ENCODE measurements around the gene CBX1.
A peak's percentile ranks its signal among the peaks of the same experiment; 100 is the strongest.

CBX1 gene

GRCh38 chr17:48129981-48130380 is 28.7 kb upstream of the CBX1 start:
- H3K4me3 ChIP-seq (ENCODE audit: low read length): no peak overlapping the region
- no peak for TF ChIP-seq CTCF (conservative IDR thresholded peaks at IDR 0.05; ENCODE audit: low read length)

GRCh38 chr17:48128400-48128799 is 27.1 kb upstream of the CBX1 start:
- no peak for TF ChIP-seq CTCF (conservative IDR thresholded peaks at IDR 0.05; ENCODE audit: low read length)

More at GRCh38 chr17:48129981-48130380, 28.7 kb upstream of the CBX1 start:
- no peak for DNase-seq (ENCODE audit: low read depth)

GRCh38 chr17:48127371-48128051 is 26.2 kb upstream of the CBX1 start:
- peak; percentile 46 for DNase-seq (ENCODE audit: low read depth)
- no peak overlapping the region for H3K4me3 ChIP-seq (ENCODE audit: low read length)
- no peak for TF ChIP-seq CTCF (conservative IDR thresholded peaks at IDR 0.05; ENCODE audit: low read length)

More at GRCh38 chr17:48128400-48128799, 27.1 kb upstream of the CBX1 start:
- H3K4me3 ChIP-seq (ENCODE audit: low read length): no peak overlapping the region
- DNase-seq (ENCODE audit: low read depth): no peak

GRCh38 chr17:48126532-48126850 is 25.2 kb upstream of the CBX1 start:
- no peak for TF ChIP-seq CTCF (conservative IDR thresholded peaks at IDR 0.05; ENCODE audit: low read length)

DNA sequence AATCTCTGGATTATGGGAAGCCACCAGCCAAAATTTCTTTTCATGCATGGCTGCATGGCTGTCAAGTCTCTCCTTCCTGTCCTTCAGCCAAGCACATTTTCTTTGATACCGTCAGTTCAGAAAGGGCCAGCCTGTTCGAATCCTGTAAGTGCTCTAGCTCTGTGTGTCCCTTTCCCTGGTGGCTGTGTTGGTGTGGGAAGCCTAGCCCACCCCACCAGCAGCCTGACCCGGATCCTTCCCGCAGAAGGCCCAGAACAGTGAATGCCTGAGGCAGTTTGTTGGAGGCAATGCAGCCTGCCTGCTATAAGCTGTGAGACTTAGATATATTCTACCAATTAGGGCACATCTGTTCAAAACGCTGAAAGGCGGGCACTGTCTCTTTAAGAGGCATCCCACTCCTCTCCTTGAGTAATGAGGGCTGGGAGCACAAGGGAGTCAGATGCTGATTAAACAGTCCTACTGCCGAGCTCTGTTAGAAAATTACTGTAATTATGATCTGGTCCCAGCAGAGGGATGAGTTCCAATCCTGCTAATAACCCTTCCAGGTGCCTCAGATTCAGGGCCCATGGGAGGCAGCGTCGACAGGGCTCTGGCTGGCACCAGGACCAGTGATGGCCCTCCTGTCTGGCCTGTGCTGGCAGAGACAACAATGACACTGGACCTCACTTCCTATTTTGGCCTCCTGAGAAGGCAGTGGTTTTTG is 24.7 kb upstream of the CBX1 start:
- DNase-seq (ENCODE audit: low read depth): no peak
- no peak for TF ChIP-seq CTCF (conservative IDR thresholded peaks at IDR 0.05; ENCODE audit: low read length)
- H3K4me3 ChIP-seq (ENCODE audit: low read length): no peak overlapping the region

More at GRCh38 chr17:48126532-48126850, 25.2 kb upstream of the CBX1 start:
- no peak overlapping the region for H3K4me3 ChIP-seq (ENCODE audit: low read length)
- DNase-seq (ENCODE audit: low read depth): no peak

DNA sequence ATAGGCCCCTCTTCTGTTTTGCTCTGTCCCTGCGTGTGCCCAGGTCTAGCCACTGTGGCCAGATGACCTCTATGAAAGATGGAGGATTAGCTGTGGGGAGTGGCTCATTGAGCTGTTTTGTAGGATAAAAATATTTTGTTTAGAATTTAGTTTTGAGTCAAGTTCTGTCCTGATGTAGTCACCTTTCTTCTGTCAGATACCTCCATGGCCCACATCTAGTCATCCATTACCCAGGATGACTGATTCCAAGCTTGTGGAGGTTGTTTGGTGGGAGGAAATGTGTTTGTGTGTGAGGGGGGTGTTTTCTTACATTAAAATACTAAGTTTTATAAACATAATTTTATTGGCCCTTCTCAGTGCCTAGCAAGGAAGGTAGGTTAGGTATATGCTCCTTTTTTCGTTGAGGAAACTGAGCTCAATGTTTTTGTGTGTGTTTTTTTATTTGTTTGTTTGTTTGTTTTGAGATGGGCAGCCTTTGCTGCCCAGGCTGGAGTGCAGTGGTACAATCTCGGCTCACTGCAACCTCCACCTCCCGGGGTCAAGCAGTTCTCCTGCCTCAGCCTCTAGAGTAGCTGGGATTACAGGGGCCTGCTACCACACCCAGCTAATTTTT is 22.6 kb upstream of the CBX1 start:
- no peak overlapping the region for H3K4me3 ChIP-seq (ENCODE audit: low read length)
- no peak for TF ChIP-seq CTCF (conservative IDR thresholded peaks at IDR 0.05; ENCODE audit: low read length)
- DNase-seq (ENCODE audit: low read depth): no peak

DNA sequence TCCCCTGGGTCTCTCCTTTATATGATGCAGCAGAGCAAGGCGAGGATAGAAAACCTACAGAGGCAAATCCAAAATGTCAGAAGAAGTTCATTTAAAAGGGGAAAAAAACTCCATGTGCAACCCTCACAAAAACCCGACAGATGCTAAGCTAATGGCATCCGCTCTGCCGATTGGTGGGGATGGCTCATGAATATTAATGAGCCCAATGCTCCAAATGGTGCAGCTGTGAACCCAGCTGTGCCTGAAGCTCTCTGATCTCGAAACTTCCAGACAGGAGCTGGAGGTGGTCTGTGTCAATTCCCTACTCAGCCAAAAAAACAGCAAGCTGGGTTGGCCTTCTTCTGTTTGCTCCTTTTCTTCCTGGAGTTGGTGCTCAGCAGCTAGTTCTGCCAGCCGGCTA is 21.8 kb upstream of the CBX1 start:
- DNase-seq (ENCODE audit: low read depth): no peak
- TF ChIP-seq CTCF (conservative IDR thresholded peaks at IDR 0.05; ENCODE audit: low read length): no peak
- no peak overlapping the region for H3K4me3 ChIP-seq (ENCODE audit: low read length)
